ENCODE measurements around the gene LIMCH1. TPM values are rescaled to one million over a fixed set of nuclear protein-coding genes. Genes with fewer than 3 reads are reported as not detected.

LIMCH1 gene
- total RNA-seq, 1 donor from 2014 or later, result 3.4 TPM

GRCh38 chr4:41670530-41670929 is 132.6 kb downstream of the LIMCH1 start:
- no peak for DNase-seq (ENCODE audit: low read depth)
- H3K27me3 ChIP-seq (ENCODE audit: control insufficient read depth, insufficient read depth, low read length), result no peaks in the 10 kb centered on the region
- no peak overlapping the region for H3K4me3 ChIP-seq (ENCODE audit: low read depth, low read length)
- TF ChIP-seq, protein P1, sequence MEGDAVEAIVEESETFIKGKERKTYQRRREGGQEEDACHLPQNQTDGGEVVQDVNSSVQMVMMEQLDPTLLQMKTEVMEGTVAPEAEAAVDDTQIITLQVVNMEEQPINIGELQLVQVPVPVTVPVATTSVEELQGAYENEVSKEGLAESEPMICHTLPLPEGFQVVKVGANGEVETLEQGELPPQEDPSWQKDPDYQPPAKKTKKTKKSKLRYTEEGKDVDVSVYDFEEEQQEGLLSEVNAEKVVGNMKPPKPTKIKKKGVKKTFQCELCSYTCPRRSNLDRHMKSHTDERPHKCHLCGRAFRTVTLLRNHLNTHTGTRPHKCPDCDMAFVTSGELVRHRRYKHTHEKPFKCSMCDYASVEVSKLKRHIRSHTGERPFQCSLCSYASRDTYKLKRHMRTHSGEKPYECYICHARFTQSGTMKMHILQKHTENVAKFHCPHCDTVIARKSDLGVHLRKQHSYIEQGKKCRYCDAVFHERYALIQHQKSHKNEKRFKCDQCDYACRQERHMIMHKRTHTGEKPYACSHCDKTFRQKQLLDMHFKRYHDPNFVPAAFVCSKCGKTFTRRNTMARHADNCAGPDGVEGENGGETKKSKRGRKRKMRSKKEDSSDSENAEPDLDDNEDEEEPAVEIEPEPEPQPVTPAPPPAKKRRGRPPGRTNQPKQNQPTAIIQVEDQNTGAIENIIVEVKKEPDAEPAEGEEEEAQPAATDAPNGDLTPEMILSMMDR (IDR thresholded peaks at IDR 0.05; ENCODE audit: insufficient read depth, low read length, poor library complexity, severe bottlenecking), result no peak
- H3K36me3 ChIP-seq (ENCODE audit: control insufficient read depth, insufficient read depth, low read length), result no peaks in the 10 kb centered on the region

- Histone ChIP-seq H3K36me3 (ENCODE audit: control insufficient read depth, insufficient read depth, low read length) (no peaks in the 10 kb centered on the region), H3K27me3 (ENCODE audit: control insufficient read depth, insufficient read depth, low read length) (no peaks in the 10 kb centered on the region), H3K4me3 (ENCODE audit: low read depth, low read length) (no peak overlapping the region)
- no peak for DNase-seq (ENCODE audit: low read depth)
- TF ChIP-seq, protein P1 (IDR thresholded peaks at IDR 0.05; ENCODE audit: insufficient read depth, low read length, poor library complexity, severe bottlenecking), result no peak
Measured at GRCh38 chr4:41670982-41671381, 133.0 kb downstream of the LIMCH1 start.

- TF ChIP-seq, protein P1 (IDR thresholded peaks at IDR 0.05; ENCODE audit: insufficient read depth, low read length, poor library complexity, severe bottlenecking), result no peak
- Histone ChIP-seq H3K4me3 (ENCODE audit: low read depth, low read length) (no peak overlapping the region), H3K36me3 (ENCODE audit: control insufficient read depth, insufficient read depth, low read length) (no peaks in the 10 kb centered on the region), H3K27me3 (ENCODE audit: control insufficient read depth, insufficient read depth, low read length) (no peaks in the 10 kb centered on the region)
- no peak for DNase-seq (ENCODE audit: low read depth)
Measured at GRCh38 chr4:41678086-41678816, 140.3 kb downstream of the LIMCH1 start.

DNA sequence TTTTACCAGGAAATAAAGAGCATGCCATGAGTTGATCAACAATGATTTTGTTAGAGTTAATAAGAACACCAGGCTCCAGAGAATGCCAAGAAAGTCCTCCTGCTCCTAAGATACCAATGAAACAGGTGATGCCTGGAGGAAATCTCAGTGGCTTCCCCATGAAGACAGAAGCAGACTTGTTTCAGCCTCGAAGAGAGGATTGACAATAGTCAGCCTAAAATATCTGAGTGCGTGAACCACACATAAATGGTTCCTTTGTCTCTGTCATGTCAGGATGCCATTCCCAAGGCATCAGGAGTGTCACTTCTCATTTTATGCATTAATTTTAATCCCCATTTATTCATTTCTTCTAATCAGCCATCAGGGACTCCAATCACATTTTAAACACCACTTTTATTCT is 141.0 kb downstream of the LIMCH1 start:
- Histone ChIP-seq H3K4me3 (ENCODE audit: low read depth, low read length) (no peak overlapping the region), H3K27me3 (ENCODE audit: control insufficient read depth, insufficient read depth, low read length) (no peaks in the 10 kb centered on the region), H3K36me3 (ENCODE audit: control insufficient read depth, insufficient read depth, low read length) (no peaks in the 10 kb centered on the region)
- no peak for DNase-seq (ENCODE audit: low read depth)
- TF ChIP-seq, protein P1 (IDR thresholded peaks at IDR 0.05; ENCODE audit: insufficient read depth, low read length, poor library complexity, severe bottlenecking), result no peak

DNA sequence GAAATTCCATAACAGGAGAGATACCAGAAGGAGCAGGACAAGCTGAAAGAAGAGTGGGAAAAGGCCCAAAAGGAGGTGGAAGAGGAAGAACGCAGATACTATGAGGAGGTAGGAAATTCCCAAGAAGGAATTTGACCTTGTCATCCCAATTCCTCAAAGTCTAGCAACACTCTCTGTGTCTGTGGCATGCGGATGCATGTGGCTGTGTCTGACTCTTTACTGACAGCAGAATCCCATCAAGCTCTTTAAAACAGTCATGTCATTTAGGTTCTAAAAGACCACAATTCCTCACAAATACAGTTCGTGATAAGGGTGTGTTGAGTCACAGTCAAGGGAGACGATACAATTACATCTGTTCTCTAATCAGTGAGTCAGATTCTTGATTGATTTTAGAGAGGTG is 142.0 kb downstream of the LIMCH1 start:
- Histone ChIP-seq H3K36me3 (ENCODE audit: control insufficient read depth, insufficient read depth, low read length) (no peaks in the 10 kb centered on the region), H3K4me3 (ENCODE audit: low read depth, low read length) (no peak overlapping the region), H3K27me3 (ENCODE audit: control insufficient read depth, insufficient read depth, low read length) (no peaks in the 10 kb centered on the region)
- TF ChIP-seq, protein P1 (IDR thresholded peaks at IDR 0.05; ENCODE audit: insufficient read depth, low read length, poor library complexity, severe bottlenecking), result no peak
- no peak for DNase-seq (ENCODE audit: low read depth)

DNA sequence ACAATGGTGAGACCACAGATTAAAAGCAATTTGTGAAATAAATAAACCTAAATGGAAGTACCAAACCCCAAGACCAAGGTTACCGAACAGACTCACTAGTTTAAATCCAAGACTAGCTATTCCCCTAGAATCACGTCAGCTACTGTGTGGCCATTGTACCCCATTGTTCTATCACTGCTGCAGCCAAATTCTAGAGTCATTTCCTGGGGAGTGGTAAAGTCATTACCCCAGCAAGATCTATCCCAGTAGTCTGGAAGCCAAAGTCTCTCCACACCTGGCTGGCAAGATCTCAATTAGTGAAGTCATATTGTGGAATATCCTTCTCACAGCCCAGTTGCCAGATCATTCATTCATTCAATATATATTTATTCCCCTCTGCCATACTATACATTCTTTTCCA is 143.1 kb downstream of the LIMCH1 start:
- H3K27me3 ChIP-seq (ENCODE audit: control insufficient read depth, insufficient read depth, low read length), result no peaks in the 10 kb centered on the region
- no peak for DNase-seq (ENCODE audit: low read depth)

More for the DNA sequence above, 143.1 kb downstream of the LIMCH1 start:
- H3K36me3 ChIP-seq (ENCODE audit: control insufficient read depth, insufficient read depth, low read length), result no peaks in the 10 kb centered on the region
- H3K4me3 ChIP-seq (ENCODE audit: low read depth, low read length), result no peak overlapping the region
- TF ChIP-seq, protein P1 (IDR thresholded peaks at IDR 0.05; ENCODE audit: insufficient read depth, low read length, poor library complexity, severe bottlenecking), result no peak
